ENCODE measurements around the gene THBS2. TPM values are rescaled to one million over a fixed set of nuclear protein-coding genes. Genes with fewer than 3 reads are reported as not detected.
"Not testable (repeated sequence)": the region's sequence is repeated elsewhere in the genome, so short reads cannot be mapped to it uniquely, and the experiment has no call there.

THBS2 gene
- total RNA-seq, 1 donor from 2014 or later = 0.13 TPM

GRCh38 chr6:169300916-169301315 is 47.3 kb upstream of the THBS2 start:
- Histone ChIP-seq H3K9ac (no peak overlapping the region), H3K27me3 (no peaks in the 10 kb centered on the region), H3F3A (ENCODE audit: low read depth) (no peaks in the 10 kb centered on the region), H3K4me2 (no peak overlapping the region), H3K4me1 (no peaks in the 10 kb centered on the region), H2AFZ (replicated peaks) (no peak overlapping the region), H3K79me2 (ENCODE audit: low read depth) (no peaks in the 10 kb centered on the region), H3K4me3 (no peak overlapping the region), H3K27ac (no peak overlapping the region), H4K20me1 (ENCODE audit: low read depth) (no peaks in the 10 kb centered on the region), H3K36me3 (no peaks in the 10 kb centered on the region), H3K9me3 (ENCODE audit: low read depth) (no peaks in the 10 kb centered on the region)
- TF ChIP-seq EZH2 (IDR thresholded peaks at IDR 0.05) (no peak), CTCF (IDR thresholded peaks at IDR 0.05) (no peak), EZH2phosphoT487 (IDR thresholded peaks at IDR 0.05) (no peak)
- H3K9me3 Mint-ChIP-seq = peaks cover 18% of the 10 kb centered on the region
- no peaks in the 10 kb centered on the region for H3K36me3 Mint-ChIP-seq
- H3K4me3 Mint-ChIP-seq = no peak overlapping the region
- no peaks in the 10 kb centered on the region for H3K4me1 Mint-ChIP-seq
- H3K27ac Mint-ChIP-seq = no peak overlapping the region
- H3K27me3 Mint-ChIP-seq (ENCODE audit: insufficient read depth, low read depth) = peaks cover 2% of the 10 kb centered on the region
- DNase-seq (ENCODE audit: low spot score) = no peak

- H3K4me2 ChIP-seq; H3K36me3 ChIP-seq; H3K27me3 Mint-ChIP-seq (ENCODE audit: insufficient read depth, low read depth); H3K4me3 Mint-ChIP-seq; H3K27ac ChIP-seq; H3K4me3 ChIP-seq; H3K4me1 Mint-ChIP-seq; H3K4me1 ChIP-seq; H3F3A ChIP-seq (ENCODE audit: low read depth); H3K27ac Mint-ChIP-seq; H3K36me3 Mint-ChIP-seq; H3K9me3 ChIP-seq (ENCODE audit: low read depth); DNase-seq (ENCODE audit: low spot score); H3K9ac ChIP-seq; H4K20me1 ChIP-seq (ENCODE audit: low read depth); H2AFZ ChIP-seq (replicated peaks); H3K79me2 ChIP-seq (ENCODE audit: low read depth); H3K27me3 ChIP-seq: not testable (repeated sequence)
- peaks cover 15% of the 10 kb centered on the region for H3K9me3 Mint-ChIP-seq
These were observed 45.0 kb upstream of the THBS2 start for GRCh38 chr6:169298626-169299025.

- Mint-ChIP-seq H3K27ac (no peak overlapping the region), H3K9me3 (peaks cover 5% of the 10 kb centered on the region), H3K4me1 (peaks cover 10% of the 10 kb centered on the region), H3K36me3 (no peaks in the 10 kb centered on the region), H3K4me3 (no peak overlapping the region), H3K27me3 (ENCODE audit: insufficient read depth, low read depth) (peaks cover 2% of the 10 kb centered on the region)
- no peaks in the 10 kb centered on the region for H3K9me3 ChIP-seq (ENCODE audit: low read depth)
- no peaks in the 10 kb centered on the region for H3K27me3 ChIP-seq
- H4K20me1 ChIP-seq (ENCODE audit: low read depth) = no peaks in the 10 kb centered on the region
- DNase-seq (ENCODE audit: low spot score) = no peak
- no peaks in the 10 kb centered on the region for H3K4me1 ChIP-seq
- no peak for TF ChIP-seq CTCF (IDR thresholded peaks at IDR 0.05)
- no peak for TF ChIP-seq EZH2 (IDR thresholded peaks at IDR 0.05)
- TF ChIP-seq EZH2phosphoT487 (IDR thresholded peaks at IDR 0.05) = no peak
- no peaks in the 10 kb centered on the region for H3F3A ChIP-seq (ENCODE audit: low read depth)
- no peak overlapping the region for H2AFZ ChIP-seq (replicated peaks)
- no peaks in the 10 kb centered on the region for H3K36me3 ChIP-seq
- no peak overlapping the region for H3K9ac ChIP-seq
- no peak overlapping the region for H3K4me3 ChIP-seq
- no peak overlapping the region for H3K4me2 ChIP-seq
- H3K27ac ChIP-seq = no peak overlapping the region
- H3K79me2 ChIP-seq (ENCODE audit: low read depth) = no peaks in the 10 kb centered on the region
These were observed 43.0 kb upstream of the THBS2 start for GRCh38 chr6:169296622-169297021.

DNA sequence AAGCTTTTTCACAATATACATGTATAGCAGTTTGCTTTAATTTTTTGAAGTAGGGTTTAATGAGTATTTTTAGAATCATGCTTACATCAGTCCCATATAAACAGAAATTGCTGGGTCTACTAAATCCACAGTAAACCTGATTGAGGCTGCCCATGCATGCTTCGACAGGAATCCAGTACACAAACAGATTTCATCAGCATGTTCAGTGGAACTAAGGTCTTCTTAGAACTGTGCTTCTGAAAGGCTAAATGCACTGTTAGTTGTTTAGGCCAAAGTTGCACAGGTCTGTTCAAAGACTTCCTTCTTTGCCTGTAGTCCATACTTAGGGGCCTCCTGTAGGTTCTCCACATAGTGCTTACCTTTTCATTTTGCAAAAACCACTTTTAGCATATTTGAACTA is 42.5 kb upstream of the THBS2 start:
- Histone ChIP-seq H3K27me3 (no peaks in the 10 kb centered on the region), H3K36me3 (no peaks in the 10 kb centered on the region), H3K27ac (no peak overlapping the region), H3K9me3 (ENCODE audit: low read depth) (no peaks in the 10 kb centered on the region), H4K20me1 (ENCODE audit: low read depth) (no peaks in the 10 kb centered on the region), H3F3A (ENCODE audit: low read depth) (no peaks in the 10 kb centered on the region), H3K9ac (no peak overlapping the region), H3K4me3 (no peak overlapping the region), H3K4me1 (no peaks in the 10 kb centered on the region), H2AFZ (replicated peaks) (no peak overlapping the region), H3K4me2 (no peak overlapping the region), H3K79me2 (ENCODE audit: low read depth) (no peaks in the 10 kb centered on the region)
- Mint-ChIP-seq H3K27me3 (ENCODE audit: insufficient read depth, low read depth) (peaks cover 2% of the 10 kb centered on the region), H3K4me3 (no peak overlapping the region), H3K27ac (no peak overlapping the region), H3K9me3 (peaks cover 5% of the 10 kb centered on the region), H3K4me1 (peaks cover 10% of the 10 kb centered on the region), H3K36me3 (no peaks in the 10 kb centered on the region)
- no peak for TF ChIP-seq EZH2phosphoT487 (IDR thresholded peaks at IDR 0.05)
- no peak for TF ChIP-seq CTCF (IDR thresholded peaks at IDR 0.05)
- TF ChIP-seq EZH2 (IDR thresholded peaks at IDR 0.05) = no peak
- DNase-seq (ENCODE audit: low spot score) = no peak
